K562 (cell line): Measurements from ENCODE around the gene HNRNPLL. TPM values are rescaled to one million over a fixed set of nuclear protein-coding genes. Genes with fewer than 3 reads are reported as not detected.

Experiments used
- ATF1 ChIP-seq, 2 experiments: fragments of 450-650 bp in 1 of 2; IDR thresholded peaks; 2 replicates each; pipeline ENCODE4 v1.6.1; 2016; ENCODE audit warnings: missing compliant biosample characterization in 1 of 2, missing genetic modification characterization in 1 of 2
- CCNT2 ChIP-seq: IDR thresholded peaks from 2 replicates; pipeline ENCODE4 v1.6.1; 2011; ENCODE audit warnings: borderline replicate concordance, low read depth, mild to moderate bottlenecking, moderate library complexity, mixed read lengths, low read length; ENCODE audit not compliant: insufficient read length; ENCODE audit errors: extremely low read depth
- COPS2 ChIP-seq: fragments of 450-650 bp; conservative IDR thresholded peaks from 2 replicates; pipeline ENCODE4 v1.6.1; 2016; ENCODE audit warnings: mild to moderate bottlenecking, moderate library complexity
- CREBBP ChIP-seq: IDR thresholded peaks from one replicate; pipeline ENCODE4 v1.6.1; 2012; ENCODE audit warnings: low read depth, mild to moderate bottlenecking, control low read depth, inconsistent platforms, low read length
- PHF8 ChIP-seq: fragments of 200-600 bp; sonication (generic); IDR thresholded peaks from 2 replicates; pipeline ENCODE4 v1.6.1; 2012; ENCODE audit warnings: mixed run types, mild to moderate bottlenecking, inconsistent platforms, low read length, moderate library complexity, borderline replicate concordance
- TBL1XR1 ChIP-seq, 2 experiments: IDR thresholded peaks; 2 replicates each; pipeline ENCODE4 v1.6.1; 2012; ENCODE audit warnings: improper control_type of control experiment in 2 of 2, low read length in 2 of 2, mild to moderate bottlenecking in 1 of 2
- TFAM ChIP-seq: fragments of 250-450 bp; sonication (Bioruptor Pico); conservative IDR thresholded peaks from 2 replicates; pipeline ENCODE4 v1.5.0; 2021; ENCODE audit warnings: mild to moderate bottlenecking, moderate library complexity
- THRAP3 ChIP-seq: fragments of 450-650 bp; IDR thresholded peaks from 2 replicates; pipeline ENCODE4 v1.6.1; 2016; ENCODE audit warnings: mild to moderate bottlenecking, inconsistent platforms, borderline replicate concordance
- ZBTB8A ChIP-seq: fragments of 450-650 bp; IDR thresholded peaks from 2 replicates; pipeline ENCODE4 v1.6.1; 2018; ENCODE audit warnings: mild to moderate bottlenecking, moderate library complexity; ENCODE audit not compliant: partially characterized antibody
- ZFP1 ChIP-seq: fragments of 450-650 bp; formaldehyde crosslinking; IDR thresholded peaks from 2 replicates; pipeline ENCODE4 v1.4.0; 2020; ENCODE audit warnings: mild to moderate bottlenecking, mixed read lengths
- ZNF766 ChIP-seq: fragments of 200-800 bp; sonication (Bioruptor generic); conservative IDR thresholded peaks from 2 replicates; pipeline ENCODE4 v1.6.1; 2016; ENCODE audit warnings: missing genetic modification characterization, missing compliant biosample characterization
- polyA plus RNA-seq, 8 experiments: library from polyadenylated mRNA; depleted of rRNA in 4 of 8; stranded (reverse) in 5 of 8; unstranded in 3 of 8; fragments of >200 nt; fragmentation: Nextera tagmentation in 2 of 8; fragmentation: Illumina TruSeq in 1 of 8; extraction: Ambion mirVana in 2 of 8; extraction: Trizol in 1 of 8; gene quantifications; 2 replicates each; pipeline versions ENCODE4 v1.2.1 to v1.2.3, GENCODE V29; 2011 to 2014; ENCODE audit warnings: inconsistent platforms in 1 of 8, missing spikeins in 1 of 8
- total RNA-seq, 7 experiments: library from RNA; depleted of rRNA in 6 of 7; stranded (reverse); fragments of >200 nt in 6 of 7; fragmentation: Illumina TruSeq in 2 of 7; extraction: Trizol in 2 of 7; gene quantifications; 2 replicates each; pipeline versions ENCODE4 v1.2.1 to v1.2.3, GENCODE V29; 2011 to 2021; ENCODE audit warnings: low replicate concordance in 1 of 7
- TF ChIP-seq, protein P1 (sequence below), 3 experiments: fragments of 200-800 bp in 1 of 3; fragments of 250-450 bp in 1 of 3; fragments of 450-650 bp in 1 of 3; sonication (Bioruptor Pico) in 1 of 3; sonication (Bioruptor generic) in 1 of 3; formaldehyde crosslinking in 1 of 3; IDR thresholded peaks; 2 replicates each; pipeline versions ENCODE4 v1.6.1 to v1.8.0; 2016 to 2022; ENCODE audit warnings: mild to moderate bottlenecking in 2 of 3, missing genetic modification characterization in 2 of 3, missing compliant biosample characterization in 1 of 3, moderate library complexity in 1 of 3
- TF ChIP-seq, protein P2 (sequence below): fragments of 450-650 bp; formaldehyde crosslinking; IDR thresholded peaks from 2 replicates; pipeline ENCODE4 v1.4.0; 2020; ENCODE audit warnings: mild to moderate bottlenecking, mixed read lengths
- TF ChIP-seq, protein P3 (sequence below): IDR thresholded peaks from 2 replicates; pipeline ENCODE4 v1.6.1; 2011; ENCODE audit not compliant: insufficient read length; ENCODE audit errors: extremely low read depth
- TF ChIP-seq, protein P4 (sequence below), 2 experiments: fragments of 200-800 bp in 1 of 2; sonication (Bioruptor generic) in 1 of 2; sonication (generic) in 1 of 2; formaldehyde crosslinking in 1 of 2; IDR thresholded peaks in 1 of 2; conservative IDR thresholded peaks in 1 of 2; 2 replicates each; pipeline versions ENCODE4 v1.5.0 to v1.6.1; 2016 to 2020; ENCODE audit warnings: missing compliant biosample characterization in 1 of 2, missing genetic modification characterization in 1 of 2, missing genetic modification reagents in 1 of 2
- TF ChIP-seq, protein P5 (sequence below): fragments of 250-450 bp; sonication (Bioruptor Pico); IDR thresholded peaks from 2 replicates; pipeline ENCODE4 v1.8.0; 2022; ENCODE audit warnings: inconsistent platforms

HNRNPLL gene
- total and polyA plus RNA-seq, 9 of the 15 experiments (the other 6 are each of a cell fraction or from before 2014, with no cell fraction given) = 19.8 to 135 (median 57.8) TPM

DNA sequence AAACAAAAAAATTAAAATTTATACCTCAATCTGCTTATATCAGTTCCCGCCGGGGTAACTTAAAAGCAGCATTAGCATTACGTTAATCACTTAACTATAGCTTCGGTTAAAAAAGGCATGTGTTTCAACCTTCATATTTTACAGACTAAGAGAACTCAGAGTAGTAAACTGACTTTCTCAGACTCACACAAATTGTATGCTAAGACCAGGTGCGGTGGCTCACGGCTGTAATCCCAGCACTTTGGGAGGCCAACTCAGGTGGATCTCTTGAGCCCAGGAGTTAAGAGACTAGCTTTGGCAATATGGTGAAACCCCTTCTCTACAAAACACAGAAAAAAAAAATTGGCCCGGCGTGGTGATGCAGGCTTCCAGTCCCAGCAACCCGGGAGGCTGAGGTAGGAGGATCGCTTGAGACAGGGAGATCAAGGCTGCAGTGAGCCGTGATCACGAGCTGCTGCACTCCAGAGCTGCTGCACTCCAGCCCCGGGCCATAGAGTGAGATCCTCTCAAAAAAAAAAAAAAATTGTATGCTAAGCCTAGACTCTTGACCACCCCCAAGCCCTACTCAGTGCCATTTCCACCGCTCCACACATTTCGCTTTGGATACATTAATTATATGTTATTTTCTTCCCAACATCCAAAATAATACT is 2.4 kb downstream of the HNRNPLL start (continued):
- TF ChIP-seq CREBBP (no peak), COPS2 (no peak), THRAP3 (no peak), ZBTB8A (no peak), ZFP1 (CRISPR knock-in tag) (no peak), ATF1 (CRISPR knock-in tag; IDR thresholded peaks at IDR 0.05) (no peak), ATF1 (tag; IDR thresholded peaks at IDR 0.05) (0 out of 2 replicates have a peak, but pooled peaks have one; percentile 14), ZNF766 (CRISPR knock-in tag) (no peak), PHF8 (no peak; the same call in 1 of the 2 replicates), TBL1XR1 (IDR thresholded peaks at IDR 0.05; ENCODE audit: low read length in 2 of 2) (no peak), TFAM (CRISPR knock-in tag) (no peak), CCNT2 (no peak)
- TF ChIP-seq, protein P1, sequence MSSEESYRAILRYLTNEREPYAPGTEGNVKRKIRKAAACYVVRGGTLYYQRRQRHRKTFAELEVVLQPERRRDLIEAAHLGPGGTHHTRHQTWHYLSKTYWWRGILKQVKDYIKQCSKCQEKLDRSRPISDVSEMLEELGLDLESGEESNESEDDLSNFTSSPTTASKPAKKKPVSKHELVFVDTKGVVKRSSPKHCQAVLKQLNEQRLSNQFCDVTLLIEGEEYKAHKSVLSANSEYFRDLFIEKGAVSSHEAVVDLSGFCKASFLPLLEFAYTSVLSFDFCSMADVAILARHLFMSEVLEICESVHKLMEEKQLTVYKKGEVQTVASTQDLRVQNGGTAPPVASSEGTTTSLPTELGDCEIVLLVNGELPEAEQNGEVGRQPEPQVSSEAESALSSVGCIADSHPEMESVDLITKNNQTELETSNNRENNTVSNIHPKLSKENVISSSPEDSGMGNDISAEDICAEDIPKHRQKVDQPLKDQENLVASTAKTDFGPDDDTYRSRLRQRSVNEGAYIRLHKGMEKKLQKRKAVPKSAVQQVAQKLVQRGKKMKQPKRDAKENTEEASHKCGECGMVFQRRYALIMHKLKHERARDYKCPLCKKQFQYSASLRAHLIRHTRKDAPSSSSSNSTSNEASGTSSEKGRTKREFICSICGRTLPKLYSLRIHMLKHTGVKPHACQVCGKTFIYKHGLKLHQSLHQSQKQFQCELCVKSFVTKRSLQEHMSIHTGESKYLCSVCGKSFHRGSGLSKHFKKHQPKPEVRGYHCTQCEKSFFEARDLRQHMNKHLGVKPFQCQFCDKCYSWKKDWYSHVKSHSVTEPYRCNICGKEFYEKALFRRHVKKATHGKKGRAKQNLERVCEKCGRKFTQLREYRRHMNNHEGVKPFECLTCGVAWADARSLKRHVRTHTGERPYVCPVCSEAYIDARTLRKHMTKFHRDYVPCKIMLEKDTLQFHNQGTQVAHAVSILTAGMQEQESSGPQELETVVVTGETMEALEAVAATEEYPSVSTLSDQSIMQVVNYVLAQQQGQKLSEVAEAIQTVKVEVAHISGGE (CRISPR knock-in tag; IDR thresholded peaks at IDR 0.05) = no peak
- TF ChIP-seq, protein P2, sequence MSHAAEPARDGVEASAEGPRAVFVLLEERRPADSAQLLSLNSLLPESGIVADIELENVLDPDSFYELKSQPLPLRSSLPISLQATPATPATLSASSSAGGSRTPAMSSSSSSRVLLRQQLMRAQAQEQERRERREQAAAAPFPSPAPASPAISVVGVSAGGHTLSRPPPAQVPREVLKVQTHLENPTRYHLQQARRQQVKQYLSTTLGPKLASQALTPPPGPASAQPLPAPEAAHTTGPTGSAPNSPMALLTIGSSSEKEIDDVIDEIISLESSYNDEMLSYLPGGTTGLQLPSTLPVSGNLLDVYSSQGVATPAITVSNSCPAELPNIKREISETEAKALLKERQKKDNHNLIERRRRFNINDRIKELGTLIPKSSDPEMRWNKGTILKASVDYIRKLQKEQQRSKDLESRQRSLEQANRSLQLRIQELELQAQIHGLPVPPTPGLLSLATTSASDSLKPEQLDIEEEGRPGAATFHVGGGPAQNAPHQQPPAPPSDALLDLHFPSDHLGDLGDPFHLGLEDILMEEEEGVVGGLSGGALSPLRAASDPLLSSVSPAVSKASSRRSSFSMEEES (CRISPR knock-in tag) = no peak
- TF ChIP-seq, protein P3, sequence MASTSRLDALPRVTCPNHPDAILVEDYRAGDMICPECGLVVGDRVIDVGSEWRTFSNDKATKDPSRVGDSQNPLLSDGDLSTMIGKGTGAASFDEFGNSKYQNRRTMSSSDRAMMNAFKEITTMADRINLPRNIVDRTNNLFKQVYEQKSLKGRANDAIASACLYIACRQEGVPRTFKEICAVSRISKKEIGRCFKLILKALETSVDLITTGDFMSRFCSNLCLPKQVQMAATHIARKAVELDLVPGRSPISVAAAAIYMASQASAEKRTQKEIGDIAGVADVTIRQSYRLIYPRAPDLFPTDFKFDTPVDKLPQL = no peak
- TF ChIP-seq, protein P4, sequence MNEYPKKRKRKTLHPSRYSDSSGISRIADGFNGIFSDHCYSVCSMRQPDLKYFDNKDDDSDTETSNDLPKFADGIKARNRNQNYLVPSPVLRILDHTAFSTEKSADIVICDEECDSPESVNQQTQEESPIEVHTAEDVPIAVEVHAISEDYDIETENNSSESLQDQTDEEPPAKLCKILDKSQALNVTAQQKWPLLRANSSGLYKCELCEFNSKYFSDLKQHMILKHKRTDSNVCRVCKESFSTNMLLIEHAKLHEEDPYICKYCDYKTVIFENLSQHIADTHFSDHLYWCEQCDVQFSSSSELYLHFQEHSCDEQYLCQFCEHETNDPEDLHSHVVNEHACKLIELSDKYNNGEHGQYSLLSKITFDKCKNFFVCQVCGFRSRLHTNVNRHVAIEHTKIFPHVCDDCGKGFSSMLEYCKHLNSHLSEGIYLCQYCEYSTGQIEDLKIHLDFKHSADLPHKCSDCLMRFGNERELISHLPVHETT (CRISPR knock-in tag; conservative IDR thresholded peaks at IDR 0.05 in 1 of 2, IDR thresholded peaks at IDR 0.05 in 1 of 2) = no peak
- TF ChIP-seq, protein P5, sequence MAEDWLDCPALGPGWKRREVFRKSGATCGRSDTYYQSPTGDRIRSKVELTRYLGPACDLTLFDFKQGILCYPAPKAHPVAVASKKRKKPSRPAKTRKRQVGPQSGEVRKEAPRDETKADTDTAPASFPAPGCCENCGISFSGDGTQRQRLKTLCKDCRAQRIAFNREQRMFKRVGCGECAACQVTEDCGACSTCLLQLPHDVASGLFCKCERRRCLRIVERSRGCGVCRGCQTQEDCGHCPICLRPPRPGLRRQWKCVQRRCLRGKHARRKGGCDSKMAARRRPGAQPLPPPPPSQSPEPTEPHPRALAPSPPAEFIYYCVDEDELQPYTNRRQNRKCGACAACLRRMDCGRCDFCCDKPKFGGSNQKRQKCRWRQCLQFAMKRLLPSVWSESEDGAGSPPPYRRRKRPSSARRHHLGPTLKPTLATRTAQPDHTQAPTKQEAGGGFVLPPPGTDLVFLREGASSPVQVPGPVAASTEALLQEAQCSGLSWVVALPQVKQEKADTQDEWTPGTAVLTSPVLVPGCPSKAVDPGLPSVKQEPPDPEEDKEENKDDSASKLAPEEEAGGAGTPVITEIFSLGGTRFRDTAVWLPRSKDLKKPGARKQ = no peak
